C1 segment of cervical spinal cord (tissue), 14 donors: Measurements from ENCODE around the gene USH1G.
"Not testable (repeated sequence)": the region's sequence is repeated elsewhere in the genome, so short reads cannot be mapped to it uniquely, and the experiment has no call there.

ENCODE experiments used
- DNase-seq, 14 donors: peaks; one replicate each; lab custom pipeline; 2025; lab: John Stamatoyannopoulos, UW

USH1G gene

DNA sequence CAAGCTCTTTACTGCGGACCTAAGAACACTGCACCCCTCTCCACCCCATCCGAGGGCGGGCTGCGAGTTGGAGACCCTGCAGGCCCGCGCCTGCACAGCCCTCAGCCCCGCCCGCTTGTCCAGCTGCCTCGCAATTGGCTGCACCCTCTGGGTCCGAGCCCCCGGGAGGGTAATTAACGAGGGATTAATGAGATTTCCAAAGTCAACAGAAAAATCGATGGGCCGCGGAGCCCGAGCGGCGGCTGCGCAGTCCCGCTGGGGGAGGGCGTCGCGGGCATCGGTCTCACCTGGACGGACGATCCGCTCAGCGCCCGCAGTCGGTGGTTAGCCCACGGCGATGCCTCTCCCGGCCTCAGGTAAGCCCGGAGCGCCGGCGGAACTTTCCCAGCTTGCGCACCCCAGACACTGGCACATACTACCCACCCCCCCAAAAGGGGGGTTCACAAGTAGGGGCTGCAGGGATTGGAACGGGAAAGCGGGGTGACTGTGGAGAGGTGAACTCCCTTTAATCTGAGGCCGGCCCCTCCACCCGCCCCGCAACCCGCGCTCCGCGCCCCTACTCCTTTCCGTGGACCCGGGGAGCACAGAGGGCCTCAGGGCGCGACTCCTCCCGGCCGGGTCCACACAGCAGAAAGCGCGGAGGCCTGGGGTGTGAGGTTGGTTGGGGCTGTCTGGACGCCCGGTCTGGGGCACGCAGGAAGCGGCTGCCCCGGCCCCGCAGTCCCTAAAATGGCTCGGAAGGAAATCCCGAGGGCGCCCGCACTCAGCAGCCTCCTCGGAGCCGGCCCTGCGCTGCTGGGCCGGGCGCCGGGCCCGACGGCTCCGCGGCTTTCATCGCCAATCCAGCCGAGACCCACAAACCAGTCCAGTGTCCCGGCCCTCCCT is 12.8 kb upstream of the USH1G start, which contains the start of gene OTOP3:
Gene OTOP3 (plus strand): TSS at position 314 of the 885 bp plus-strand sequence. CDS start 24 bp downstream, at position 338.
- DNase-seq: no peak

GRCh38 chr17:74935048-74935447 is 12.0 kb upstream of the USH1G start:
- DNase-seq: no peak

- no peak for DNase-seq
Measured at GRCh38 chr17:74930535-74931036, 7.5 kb upstream of the USH1G start.

DNA sequence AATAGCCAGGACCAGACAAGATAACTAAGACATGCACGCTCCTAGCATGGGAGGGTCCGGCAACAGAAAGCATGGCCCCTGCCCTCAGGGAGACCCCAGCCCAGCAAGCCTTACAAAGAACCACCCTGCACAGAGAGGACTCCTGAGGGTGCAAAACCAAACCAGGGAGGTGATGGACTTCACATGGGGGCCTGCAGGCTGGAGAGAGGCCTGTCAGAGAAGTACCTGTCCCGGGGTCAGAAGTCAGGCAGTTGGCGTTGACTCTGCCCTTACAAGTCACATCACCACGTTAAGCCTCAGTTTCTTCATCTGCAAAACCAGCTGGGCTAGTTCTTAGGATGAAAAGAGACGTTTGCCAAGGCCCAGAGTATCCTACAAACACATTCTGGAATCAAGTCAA is 5.7 kb upstream of the USH1G start:
- DNase-seq: no peak

DNA sequence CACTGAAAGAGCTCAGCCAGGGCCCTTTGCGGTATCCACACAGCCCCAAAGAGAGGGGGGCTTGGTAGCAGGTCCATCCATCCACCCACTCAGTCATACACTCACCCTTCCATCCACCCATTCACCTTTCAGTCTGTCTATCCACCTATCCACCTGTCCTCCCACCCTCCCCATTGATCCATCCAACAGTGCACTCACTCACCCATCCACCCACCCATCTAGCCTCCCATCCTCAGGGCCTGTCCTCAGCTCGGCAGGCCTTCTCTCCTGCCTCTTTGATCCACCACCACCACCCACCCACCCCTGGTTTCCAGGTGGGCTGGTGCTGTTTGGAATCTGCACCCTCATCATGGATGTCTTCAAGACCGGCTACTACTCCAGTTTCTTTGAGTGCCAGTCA is 2.2 kb upstream of the USH1G start:
- DNase-seq: no peak

- DNase-seq: peak in 3 of 14 donors; percentile 2 to 14 (median 6)
Measured at GRCh38 chr17:74924250-74924948, 1.3 kb upstream of the USH1G start, which contains the start of gene OTOP2. TSS of gene OTOP2 (plus strand) at chr17:74924273. CDS start at chr17:74924633, 360 bp downstream.

- DNase-seq: peak in 8 of 14 donors; percentile 3 to 58 (median 16)
Measured at GRCh38 chr17:74923538-74924249, 639 bp upstream of the USH1G start.

DNA sequence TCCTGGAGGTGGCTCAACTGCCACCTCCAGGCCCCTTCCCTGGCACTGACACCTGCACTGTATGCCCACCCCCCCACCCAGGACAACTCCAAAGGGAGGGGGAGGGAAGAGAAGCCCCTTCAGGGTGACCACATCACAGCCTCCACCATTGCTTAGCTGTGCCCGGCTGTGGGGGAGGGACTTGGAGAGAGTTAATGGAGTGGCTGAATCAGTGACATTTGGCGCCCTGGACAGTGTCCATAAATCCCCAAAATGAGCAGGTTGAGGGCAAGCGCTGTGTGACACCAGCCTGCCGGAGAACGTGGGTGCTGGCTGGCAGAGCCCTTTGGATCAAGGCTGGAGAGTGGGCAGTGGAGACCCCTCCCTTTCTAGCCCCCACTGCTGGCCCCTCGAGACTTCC is 883 bp downstream of the USH1G start:
- DNase-seq: no peak

DNA sequence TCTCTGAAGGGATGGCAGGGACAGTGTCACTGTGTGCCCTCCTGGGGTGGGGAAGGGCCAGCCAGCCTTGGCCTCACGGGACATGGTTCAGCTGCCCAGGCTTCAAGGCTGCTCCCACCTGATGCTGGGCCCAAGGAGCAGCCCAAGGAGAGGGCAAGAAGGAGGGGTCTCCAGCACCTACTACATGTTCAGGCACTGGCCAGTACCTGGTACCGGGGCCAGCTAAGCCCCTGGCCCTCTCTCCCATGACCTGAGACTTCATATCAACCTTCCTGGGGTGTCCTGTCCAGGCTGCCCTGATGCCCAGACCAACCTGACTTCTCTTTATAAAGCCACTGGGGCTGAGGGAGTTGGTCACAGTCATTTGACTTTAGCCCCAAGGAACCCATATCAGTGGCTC is 1.3 kb downstream of the USH1G start:
- DNase-seq: no peak

- DNase-seq: no peak
Measured at GRCh38 chr17:74921026-74921681, 1.9 kb downstream of the USH1G start.

GRCh38 chr17:74920642-74921025 is 2.4 kb downstream of the USH1G start:
- no peak for DNase-seq

DNA sequence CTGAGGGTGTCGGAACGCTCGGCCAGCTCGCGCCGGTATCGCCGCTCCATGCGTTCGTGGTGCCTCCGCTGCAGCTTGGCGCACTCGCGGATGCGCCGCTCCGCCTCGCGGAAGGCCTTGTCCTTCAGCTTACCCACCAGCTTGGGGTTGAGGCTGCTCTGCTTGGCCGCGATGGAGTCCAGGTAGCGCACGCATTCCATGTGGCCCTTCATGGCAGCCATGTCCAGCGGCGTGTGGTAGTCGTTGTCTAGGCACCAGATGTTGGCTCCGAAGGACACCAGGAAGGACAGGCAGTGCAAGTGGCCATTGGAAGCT is 2.8 kb downstream of the USH1G start:
- no peak for DNase-seq

DNA sequence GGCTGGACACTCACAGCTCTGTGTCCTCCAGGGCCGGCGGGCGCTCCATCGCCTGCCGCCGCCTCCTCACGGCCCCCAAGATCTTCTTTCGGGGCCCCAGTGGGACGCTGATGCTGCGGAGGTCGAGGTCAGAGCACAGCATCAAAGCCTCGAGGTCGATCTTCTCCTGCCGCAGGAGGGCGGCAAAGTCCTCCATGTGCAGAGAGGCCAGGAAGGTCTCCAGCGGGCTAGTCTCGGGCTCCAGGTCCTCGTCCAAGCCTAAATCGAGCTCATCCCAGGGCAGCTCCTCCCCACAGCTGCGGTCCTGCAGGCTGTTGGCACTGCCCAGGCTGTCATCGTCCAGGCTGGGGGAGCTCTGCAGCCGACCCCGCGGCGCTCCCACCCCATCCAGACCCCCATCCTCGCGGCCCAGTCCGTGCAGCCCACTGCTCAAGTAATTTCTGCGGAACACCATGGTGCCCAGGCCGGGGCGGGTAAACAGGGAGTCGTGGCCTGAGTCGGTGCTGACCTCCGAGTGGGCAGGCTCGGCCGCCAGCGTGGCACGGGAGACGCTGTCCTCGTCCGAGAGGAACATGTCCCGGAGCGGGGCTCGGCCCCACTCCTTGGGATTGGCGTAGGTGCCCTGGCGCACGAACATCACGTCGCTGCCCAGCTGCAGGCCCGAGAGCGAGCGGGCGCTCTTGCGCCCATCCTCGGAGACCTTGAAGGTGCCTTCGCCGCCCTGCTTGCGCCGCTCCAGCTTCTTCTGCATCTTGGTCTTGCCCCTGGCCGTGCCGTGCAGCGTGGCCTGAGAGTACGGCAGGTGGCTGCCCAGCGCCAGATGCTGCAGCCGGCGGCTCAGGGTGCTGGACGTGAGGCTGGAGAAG is 3.4 kb downstream of the USH1G start:
- DNase-seq: peak in 3 of 14 donors; percentile 3 to 22 (median 5)

GRCh38 chr17:74918906-74919305 is 4.1 kb downstream of the USH1G start:
- no peak for DNase-seq

- DNase-seq: peak in 2 of 14 donors; percentile 3 to 4
Measured at GRCh38 chr17:74917430-74917829, 5.6 kb downstream of the USH1G start.

DNA sequence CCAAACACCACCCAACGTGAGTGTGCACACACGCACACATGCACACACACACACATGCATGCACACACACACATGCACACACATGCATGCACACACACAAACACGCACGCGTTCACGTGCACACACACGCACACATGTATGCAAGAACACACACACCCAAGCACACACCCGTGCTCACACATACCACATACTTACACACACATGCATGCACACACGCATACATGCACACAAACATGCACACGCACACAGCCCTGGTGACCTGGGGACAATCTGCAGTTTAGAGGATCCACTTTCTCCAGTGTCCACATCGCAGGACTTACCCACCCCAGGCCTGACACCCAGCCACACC is 6.2 kb downstream of the USH1G start:
- no peak for DNase-seq

DNA sequence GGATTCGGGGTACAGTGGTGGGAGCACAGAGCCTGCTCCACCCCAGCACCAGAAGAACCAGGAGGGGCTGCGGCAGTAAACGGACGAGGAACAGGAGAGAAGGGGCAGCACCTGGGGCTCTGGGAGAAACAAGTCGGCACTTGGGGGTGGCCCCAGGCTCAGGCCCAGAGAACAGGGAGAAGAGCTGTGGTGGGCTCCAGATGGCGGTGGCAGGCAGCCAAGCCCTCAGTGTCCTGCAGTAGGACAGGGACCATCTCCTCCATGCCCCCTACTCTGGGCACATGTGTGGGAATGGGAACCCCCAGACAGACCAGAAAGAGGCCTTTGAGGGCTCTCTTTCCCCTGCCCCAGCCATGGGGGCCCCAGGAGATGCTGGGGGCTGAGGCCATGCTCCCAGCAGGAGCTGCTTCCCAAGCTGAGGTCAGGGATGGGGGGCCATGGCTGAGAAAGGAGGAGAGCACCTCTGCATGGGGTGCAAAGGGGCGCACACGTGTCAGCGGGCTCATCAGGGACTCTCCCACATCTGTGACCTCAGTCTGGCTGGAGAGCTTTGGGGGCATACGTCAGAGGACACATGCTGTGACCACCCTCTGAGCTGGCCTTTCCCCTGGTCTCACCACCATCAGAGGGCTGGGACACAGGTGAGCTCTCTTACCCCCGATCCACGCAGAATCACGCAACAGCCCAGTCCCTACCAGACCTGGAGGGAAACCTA is 6.8 kb downstream of the USH1G start:
- no peak for DNase-seq

- DNase-seq: not testable (repeated sequence)
Measured at GRCh38 chr17:74911423-74911822, 11.6 kb downstream of the USH1G start.

GRCh38 chr17:74909097-74909496 is 14.0 kb downstream of the USH1G start:
- DNase-seq: not testable (repeated sequence)

DNA sequence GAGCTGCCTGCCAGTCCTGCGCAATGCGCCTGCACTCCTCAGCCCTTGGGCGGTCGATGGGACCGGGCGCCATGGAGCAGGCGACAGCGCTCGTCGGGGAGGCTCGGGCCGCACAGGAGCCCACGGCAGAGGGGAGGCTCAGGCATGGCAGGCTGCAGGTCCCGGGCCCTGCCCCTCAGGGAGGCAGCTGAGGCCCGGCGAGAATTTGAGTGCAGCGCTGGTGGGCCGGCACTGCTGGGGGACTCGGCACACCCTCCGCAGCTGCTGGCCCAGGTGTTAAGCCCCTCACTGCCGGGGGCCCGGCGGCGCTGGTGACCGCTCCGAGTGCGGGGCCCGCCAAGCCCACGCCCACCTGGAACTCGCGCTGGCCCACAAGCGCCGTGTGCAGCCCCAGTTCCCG is 16.0 kb downstream of the USH1G start:
- no peak for DNase-seq
